ENCODE data around the gene TRAPPC2L.
"Not testable (repeated sequence)": the region's sequence is repeated elsewhere in the genome, so short reads cannot be mapped to it uniquely, and the experiment has no call there.

TRAPPC2L gene

DNA sequence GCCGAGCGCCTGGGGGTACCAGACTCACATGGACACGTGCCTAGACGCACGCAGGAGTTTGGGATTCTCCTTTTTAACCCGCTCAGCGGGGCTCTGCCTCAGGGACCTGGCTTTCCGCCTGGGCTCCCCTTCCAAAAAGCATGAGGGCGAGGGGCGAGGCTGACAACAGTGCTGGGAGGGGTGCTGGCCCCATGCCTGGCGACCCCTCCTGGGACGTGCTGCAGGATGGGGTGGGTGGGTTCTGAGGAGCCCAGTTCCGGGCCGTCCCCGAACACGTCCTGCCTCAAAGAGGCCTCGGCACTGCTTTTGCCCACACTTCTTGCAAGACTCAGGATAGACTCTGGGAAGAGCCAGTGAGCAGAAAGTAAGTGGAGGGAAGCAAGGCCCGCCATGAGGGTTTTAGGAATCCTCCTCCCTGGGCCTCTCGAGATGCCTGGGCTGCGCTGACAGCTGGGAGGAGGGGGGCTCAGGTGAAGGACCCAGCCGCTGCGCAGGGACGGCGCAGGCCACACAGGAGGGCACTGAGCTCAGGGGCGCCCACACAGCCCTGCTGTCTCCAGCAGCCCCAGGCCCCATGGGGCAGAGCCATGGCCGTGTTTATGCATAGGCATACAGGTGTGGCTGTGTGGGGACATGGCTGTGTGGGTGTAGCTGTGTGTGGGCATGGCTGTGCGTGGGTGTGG lies 24.9 kb downstream of the TRAPPC2L start:
- no peaks in the 10 kb centered on the region for H3K9me3 Mint-ChIP-seq
- no peaks in the 10 kb centered on the region for H3K4me1 Mint-ChIP-seq (ENCODE audit: low read depth)
- no peak overlapping the region for H3K4me3 Mint-ChIP-seq
- no peaks in the 10 kb centered on the region for H3K36me3 Mint-ChIP-seq (ENCODE audit: low read depth)
- H3K27me3 Mint-ChIP-seq = no peaks in the 10 kb centered on the region
- no peak overlapping the region for H3K27ac Mint-ChIP-seq

DNA sequence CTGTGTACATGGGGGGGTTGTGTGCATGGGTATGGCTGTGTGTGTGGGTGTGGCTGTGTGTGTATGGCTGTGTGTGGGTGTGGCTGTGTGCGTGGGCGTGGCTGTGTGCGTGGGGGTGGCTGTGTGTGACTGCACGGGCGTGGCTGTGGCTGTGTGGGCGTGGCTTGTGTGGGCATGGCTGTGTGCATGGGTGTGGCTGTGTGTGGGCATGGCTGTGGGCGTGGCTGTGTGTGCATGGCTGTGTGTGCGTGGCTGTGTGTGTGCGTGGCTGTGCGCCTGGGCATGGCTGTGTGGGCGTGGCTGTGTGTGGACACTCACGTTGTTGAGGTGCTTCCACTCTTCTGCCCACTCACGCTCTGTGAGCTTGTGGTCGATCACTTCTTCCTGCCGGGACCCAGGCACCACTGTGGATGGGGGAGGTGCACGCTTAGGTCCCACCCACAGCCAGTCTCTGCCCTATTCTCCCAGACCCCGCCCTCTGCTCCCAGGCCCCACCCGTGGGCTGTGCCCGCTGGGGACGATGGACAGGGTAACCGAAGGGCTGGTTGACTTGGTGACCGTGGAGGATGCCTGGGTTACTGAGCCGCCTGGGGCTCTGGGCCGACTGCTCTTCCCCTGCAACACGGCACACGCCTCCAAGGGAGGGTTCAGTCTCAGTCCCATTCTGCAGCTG lies 25.6 kb downstream of the TRAPPC2L start:
- H3K4me3 Mint-ChIP-seq = no peak overlapping the region
- no peak overlapping the region for H3K27ac Mint-ChIP-seq
- no peaks in the 10 kb centered on the region for H3K36me3 Mint-ChIP-seq (ENCODE audit: low read depth)
- H3K27me3 Mint-ChIP-seq = no peaks in the 10 kb centered on the region
- no peaks in the 10 kb centered on the region for H3K4me1 Mint-ChIP-seq (ENCODE audit: low read depth)
- no peaks in the 10 kb centered on the region for H3K9me3 Mint-ChIP-seq

DNA sequence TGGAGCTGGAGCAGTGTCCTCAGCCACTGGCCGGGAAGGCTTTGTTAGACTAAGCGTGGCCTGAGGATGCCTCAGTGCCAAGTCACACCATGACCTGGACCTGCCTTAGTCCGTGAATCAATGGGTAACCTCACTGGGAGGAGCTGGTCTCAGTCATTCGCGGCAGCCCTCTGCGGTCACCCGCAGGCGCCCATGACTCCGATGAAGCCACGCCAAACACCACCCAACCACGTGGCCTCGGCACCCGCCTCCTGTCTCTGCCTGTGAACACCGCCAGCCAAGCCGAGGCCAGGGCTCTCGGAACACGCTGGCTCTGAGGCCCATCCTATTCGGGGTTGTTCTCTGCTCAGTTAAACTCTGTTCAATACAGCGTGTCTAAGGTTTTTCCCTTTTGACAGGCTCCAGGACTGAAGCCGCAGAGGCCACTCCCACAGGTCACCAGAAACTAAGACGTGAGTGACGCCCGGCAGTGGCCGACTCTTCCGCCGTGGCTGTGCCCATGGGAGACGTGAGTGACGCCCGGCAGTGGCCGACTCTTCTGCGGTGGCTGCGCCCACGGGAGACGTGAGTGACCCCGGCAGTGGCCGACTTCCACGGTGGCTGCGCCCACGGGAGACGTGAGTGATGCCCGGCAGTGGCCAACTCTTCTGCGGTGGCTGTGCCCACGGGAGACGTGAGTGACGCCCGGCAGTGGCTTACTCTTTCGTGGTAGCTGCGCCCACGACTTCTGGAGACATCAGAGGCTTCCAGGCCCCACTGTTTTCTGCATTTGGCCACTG lies 26.4 kb downstream of the TRAPPC2L start:
- Mint-ChIP-seq H3K36me3 (ENCODE audit: low read depth) (no peaks in the 10 kb centered on the region), H3K27me3 (no peaks in the 10 kb centered on the region), H3K9me3 (no peaks in the 10 kb centered on the region)

DNA sequence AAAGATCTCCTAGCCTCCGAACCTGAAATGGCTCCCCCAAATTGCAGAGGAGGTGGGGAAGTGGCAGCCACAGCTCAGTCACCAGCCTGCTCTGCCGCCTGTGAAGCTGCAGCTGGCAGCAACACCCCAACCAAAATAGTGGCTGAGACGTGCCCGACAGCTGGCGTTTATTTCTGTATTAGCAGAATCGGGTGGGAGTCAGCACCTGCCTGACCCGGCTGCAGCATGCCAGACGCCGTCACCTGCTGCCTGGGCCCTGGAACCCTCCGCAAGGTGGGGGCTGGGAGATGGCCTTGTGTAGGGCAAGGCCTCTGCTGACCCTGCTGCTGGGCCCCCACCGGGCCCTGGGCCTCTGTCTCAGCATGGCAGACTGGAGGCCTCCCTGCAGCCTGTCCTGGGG lies 27.0 kb downstream of the TRAPPC2L start:
- Mint-ChIP-seq H3K9me3 (no peaks in the 10 kb centered on the region), H3K4me3 (no peak overlapping the region), H3K4me1 (ENCODE audit: low read depth) (no peaks in the 10 kb centered on the region), H3K27ac (no peak overlapping the region), H3K36me3 (ENCODE audit: low read depth) (no peaks in the 10 kb centered on the region), H3K27me3 (no peaks in the 10 kb centered on the region)

More for the DNA sequence above, 26.4 kb downstream of the TRAPPC2L start:
- Mint-ChIP-seq H3K27ac (no peak overlapping the region), H3K4me1 (ENCODE audit: low read depth) (no peaks in the 10 kb centered on the region), H3K4me3 (no peak overlapping the region)

DNA sequence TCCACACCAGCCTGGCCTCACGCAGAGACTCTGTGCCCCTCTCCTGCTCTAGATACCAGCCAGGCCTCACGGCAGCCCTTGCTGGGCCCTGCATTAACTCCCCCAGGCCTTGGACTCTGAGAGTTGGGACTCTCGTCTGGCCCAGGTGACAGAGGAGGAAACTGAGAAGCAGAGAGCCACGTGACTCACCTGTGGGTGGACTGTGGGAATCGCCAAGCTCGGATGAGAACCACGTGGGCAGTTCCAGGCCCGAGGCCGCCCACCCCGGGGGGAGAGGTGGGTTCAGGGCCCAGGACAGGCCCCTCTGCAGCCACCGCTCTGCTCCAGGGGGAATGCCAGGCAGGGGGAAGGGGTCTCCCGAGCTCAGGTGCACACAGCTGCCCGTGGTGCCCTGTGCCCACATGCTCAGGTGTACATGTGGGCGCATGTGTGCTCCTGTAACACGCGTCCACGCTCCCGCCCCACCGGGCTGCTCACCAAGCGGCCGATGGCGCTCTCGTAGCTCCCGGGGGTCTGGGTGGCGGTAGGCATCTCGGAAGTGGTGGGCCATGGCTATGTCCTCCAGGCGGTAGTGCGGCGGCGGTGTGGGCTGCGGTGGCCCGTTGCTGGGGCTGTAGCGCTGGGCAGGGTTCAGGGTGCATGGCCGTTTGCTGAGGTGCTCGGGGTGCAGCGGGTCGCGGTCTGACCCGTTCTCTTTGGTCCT lies 27.8 kb downstream of the TRAPPC2L start:
- H3K4me3 Mint-ChIP-seq = no peak overlapping the region
- H3K27ac Mint-ChIP-seq = no peak overlapping the region
- no peaks in the 10 kb centered on the region for H3K36me3 Mint-ChIP-seq (ENCODE audit: low read depth)
- no peaks in the 10 kb centered on the region for H3K4me1 Mint-ChIP-seq (ENCODE audit: low read depth)
- no peaks in the 10 kb centered on the region for H3K9me3 Mint-ChIP-seq
- no peaks in the 10 kb centered on the region for H3K27me3 Mint-ChIP-seq

DNA sequence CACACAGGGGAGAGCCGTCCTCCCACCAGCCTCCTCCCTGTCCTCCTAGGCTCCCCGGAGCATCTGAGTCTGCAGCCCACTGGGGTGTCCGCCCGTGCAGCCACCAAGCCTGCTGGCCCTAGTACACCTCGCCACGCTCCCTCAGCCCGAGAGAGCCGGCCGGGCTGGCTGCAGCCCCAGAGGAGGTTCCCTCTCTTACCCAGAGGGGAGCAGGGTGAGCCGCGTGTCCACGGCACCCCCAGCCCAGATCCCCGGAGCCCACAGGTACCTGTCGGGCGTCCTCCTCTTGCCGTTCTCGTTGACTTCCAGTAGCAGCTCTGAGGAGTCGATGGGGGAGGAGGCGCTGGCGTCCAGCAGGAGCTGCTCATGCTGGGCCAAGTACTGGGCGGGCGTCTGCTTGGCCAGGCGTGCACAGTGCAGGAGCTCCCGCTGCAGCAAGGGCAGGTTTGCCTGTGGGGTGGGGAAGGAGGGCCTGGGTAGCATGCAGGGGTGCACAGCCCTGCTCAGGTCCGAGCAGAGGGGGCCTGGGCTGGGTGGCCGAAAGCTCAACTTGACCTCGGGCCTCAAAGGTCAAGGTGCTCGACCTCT lies 28.9 kb downstream of the TRAPPC2L start:
- no peaks in the 10 kb centered on the region for H3K27me3 Mint-ChIP-seq
- H3K4me3 Mint-ChIP-seq = no peak overlapping the region
- no peaks in the 10 kb centered on the region for H3K9me3 Mint-ChIP-seq
- no peak overlapping the region for H3K27ac Mint-ChIP-seq
- no peaks in the 10 kb centered on the region for H3K36me3 Mint-ChIP-seq (ENCODE audit: low read depth)
- H3K4me1 Mint-ChIP-seq (ENCODE audit: low read depth) = no peaks in the 10 kb centered on the region

DNA sequence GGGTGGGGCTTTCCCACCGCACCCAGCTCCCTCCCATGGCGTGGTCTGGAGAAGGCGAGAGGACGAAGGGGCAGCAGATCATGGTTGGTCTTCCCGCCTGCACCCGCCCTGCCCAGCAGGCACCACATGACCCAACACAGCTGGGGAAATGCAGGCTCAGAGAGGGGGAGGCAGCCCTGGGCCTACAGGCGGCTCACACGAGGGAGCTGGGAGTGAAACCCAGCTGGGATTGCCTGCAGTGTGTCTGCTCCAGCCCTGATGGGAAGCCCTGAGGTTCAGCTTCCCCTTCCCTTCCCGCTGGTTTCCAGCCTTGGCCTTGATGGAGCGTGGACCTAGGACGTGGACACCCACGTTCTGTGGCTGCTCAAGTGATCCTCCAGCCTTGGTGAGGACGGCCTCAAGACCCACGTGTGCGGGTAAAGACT lies 29.5 kb downstream of the TRAPPC2L start:
- no peaks in the 10 kb centered on the region for H3K27me3 Mint-ChIP-seq
- no peaks in the 10 kb centered on the region for H3K9me3 Mint-ChIP-seq

DNA sequence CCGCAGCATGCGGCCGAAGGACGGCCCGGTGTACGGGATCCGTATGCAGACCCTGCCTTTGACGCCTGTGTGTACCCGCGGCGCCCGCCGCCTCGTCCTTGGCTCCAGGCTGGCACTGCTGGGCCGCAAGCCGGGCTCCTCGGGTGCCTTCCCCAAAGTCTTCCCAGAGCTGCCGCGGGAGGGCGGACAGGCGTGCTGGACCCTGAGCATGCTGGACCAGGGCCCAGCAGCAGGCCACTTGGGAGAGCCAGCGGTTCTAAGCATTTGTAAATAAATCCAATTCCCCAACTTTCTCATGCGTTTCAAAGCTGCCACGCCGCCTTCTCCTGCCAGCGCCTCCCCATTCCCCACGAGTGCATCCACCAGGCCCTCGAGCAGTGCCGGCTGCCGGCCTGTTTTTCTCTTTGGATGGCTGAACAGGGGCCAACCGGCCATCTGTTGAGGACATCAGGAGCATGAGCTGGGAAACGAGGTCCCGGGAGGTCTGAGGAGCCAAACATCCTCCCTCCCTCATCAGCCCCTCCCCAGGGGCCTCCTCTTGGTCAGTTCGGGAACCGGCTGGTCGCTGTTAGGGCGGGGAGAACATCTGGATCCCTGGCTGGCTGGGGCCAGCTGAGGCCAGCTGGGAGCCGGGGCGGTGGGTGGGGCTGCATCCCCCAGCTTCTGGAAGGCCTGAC lies 30.1 kb downstream of the TRAPPC2L start:
- Mint-ChIP-seq H3K36me3 (ENCODE audit: low read depth) (no peaks in the 10 kb centered on the region), H3K4me3 (no peak overlapping the region), H3K27ac (no peak overlapping the region), H3K9me3 (no peaks in the 10 kb centered on the region), H3K27me3 (no peaks in the 10 kb centered on the region), H3K4me1 (ENCODE audit: low read depth) (no peaks in the 10 kb centered on the region)

More for the DNA sequence above, 29.5 kb downstream of the TRAPPC2L start:
- H3K4me1 Mint-ChIP-seq (ENCODE audit: low read depth) = no peaks in the 10 kb centered on the region
- H3K27ac Mint-ChIP-seq = no peak overlapping the region
- H3K36me3 Mint-ChIP-seq (ENCODE audit: low read depth) = no peaks in the 10 kb centered on the region
- H3K4me3 Mint-ChIP-seq = no peak overlapping the region

DNA sequence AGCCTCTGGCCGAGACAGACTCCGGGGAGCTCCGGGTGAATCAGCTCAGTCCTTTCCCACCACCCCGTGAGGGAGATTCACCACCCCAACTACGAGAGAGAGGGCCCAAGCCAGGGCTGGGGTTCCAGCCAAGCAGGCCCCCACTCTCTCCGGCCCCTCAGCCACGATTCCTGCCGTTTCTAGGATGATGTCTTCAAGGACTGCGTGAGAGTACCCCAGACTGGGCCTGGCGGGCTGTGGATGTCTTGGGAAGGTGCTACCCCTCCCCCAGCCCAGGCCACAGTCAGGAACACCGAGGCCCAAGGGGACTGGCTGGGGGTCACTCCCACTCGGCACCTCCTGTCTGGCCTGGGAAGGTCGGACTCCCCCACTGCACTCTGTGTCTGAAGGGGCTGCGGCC lies 31.1 kb downstream of the TRAPPC2L start:
- Mint-ChIP-seq H3K36me3 (ENCODE audit: low read depth) (no peaks in the 10 kb centered on the region), H3K9me3 (no peaks in the 10 kb centered on the region), H3K27ac (no peak overlapping the region), H3K4me1 (ENCODE audit: low read depth) (no peaks in the 10 kb centered on the region), H3K4me3 (no peak overlapping the region), H3K27me3 (no peaks in the 10 kb centered on the region)

DNA sequence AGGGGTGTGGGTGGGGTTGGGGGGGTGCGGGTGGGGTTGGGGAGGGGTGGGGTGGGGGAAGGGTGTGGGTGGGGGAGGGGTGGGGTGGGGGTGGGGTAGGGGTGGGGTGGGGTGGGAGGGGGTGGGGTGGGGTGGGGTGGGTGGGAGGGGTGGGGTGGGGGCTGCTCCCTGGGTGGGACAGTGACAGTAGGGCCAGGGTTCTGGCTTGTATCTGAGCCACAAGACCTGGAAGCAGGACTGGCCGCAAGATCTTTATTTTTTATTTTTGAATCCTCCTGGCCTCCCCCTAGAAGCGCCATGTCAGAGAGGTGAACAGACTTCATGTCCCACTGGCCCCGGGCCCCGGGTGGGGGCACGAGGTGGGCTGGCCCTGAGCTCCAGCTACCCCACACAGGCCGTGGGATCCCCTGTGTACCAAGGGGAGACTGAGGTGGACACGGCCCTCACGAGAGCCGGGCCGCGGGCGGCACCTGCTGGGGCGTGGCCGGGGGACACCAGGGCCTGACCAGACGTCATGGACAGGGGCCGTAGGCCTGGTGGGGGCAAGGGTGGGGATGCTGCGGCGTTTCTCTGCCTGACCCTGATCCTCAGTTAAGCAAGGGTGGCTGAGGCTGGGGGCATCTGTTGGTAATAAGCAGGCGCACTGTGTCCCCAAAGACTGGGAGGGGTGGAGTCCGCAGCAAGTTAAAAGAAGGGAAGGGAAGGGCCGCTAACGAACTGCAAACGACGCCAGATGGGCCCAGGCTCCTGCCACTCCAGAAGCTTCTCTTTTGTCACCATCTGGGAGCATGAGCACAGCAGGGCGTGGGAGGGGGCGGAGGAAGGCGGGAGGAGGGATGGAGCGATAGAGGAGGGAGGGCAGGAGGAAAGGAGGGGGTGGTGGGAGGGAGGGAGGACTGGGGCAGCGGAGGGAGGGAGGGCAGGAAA lies 31.8 kb downstream of the TRAPPC2L start:
- Mint-ChIP-seq H3K4me3 (no peak overlapping the region), H3K27ac (no peak overlapping the region), H3K36me3 (ENCODE audit: low read depth) (no peaks in the 10 kb centered on the region), H3K27me3 (no peaks in the 10 kb centered on the region), H3K4me1 (ENCODE audit: low read depth) (no peaks in the 10 kb centered on the region), H3K9me3 (no peaks in the 10 kb centered on the region)

DNA sequence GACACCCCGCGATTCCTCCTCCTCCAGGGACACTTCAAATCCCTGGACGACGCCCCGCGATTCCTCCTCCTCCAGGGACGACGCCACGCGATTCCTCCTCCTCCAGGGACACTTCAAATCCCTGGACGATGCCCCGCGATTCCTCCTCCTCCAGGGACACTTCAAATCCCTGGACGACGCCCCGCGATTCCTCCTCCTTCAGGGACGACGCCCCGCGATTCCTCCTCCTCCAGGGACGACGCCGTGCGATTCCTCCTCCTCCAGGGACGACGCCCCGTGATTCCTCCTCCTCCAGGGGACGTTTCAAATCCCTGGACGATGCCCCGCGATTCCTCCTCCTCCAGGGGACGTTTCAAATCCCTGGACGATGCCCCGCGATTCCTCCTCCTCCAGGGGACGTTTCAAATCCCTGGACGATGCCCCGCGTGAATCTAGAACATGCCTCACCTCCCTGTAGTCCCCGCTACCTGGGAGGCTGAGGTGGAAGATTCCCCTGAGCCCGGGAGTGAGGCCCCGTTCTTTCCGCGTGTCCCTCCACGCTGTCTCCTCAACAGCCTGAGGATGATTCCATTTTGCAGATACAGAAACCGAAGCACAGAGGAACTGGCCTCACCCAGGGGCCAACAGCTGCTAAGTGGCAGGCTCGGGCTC lies 32.9 kb downstream of the TRAPPC2L start:
- H3K27me3 Mint-ChIP-seq; H3K4me1 Mint-ChIP-seq (ENCODE audit: low read depth); H3K36me3 Mint-ChIP-seq (ENCODE audit: low read depth); H3K9me3 Mint-ChIP-seq; H3K27ac Mint-ChIP-seq; H3K4me3 Mint-ChIP-seq: not testable (repeated sequence)

DNA sequence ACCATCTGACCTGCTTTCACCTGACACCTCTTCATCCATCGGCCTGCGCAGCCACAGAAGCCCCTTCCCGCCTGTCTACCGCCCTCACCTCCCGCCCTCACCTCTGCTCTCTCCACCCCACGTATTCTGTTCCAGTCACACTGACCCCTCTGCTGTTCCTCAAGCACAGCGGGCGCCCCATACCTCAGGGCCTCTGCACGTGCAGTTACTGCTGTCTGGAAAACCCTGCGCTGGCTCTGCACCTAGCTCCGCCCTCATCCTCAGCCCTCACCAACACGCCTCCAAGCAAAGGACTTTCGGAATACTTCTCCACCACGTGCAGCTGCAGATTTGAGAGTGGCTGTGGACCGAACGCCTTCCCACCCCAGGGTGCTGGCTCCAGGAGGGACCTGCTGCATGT lies 34.2 kb downstream of the TRAPPC2L start:
- Mint-ChIP-seq H3K4me3 (no peak overlapping the region), H3K36me3 (ENCODE audit: low read depth) (no peaks in the 10 kb centered on the region), H3K27ac (no peak overlapping the region), H3K27me3 (no peaks in the 10 kb centered on the region), H3K4me1 (ENCODE audit: low read depth) (no peaks in the 10 kb centered on the region), H3K9me3 (no peaks in the 10 kb centered on the region)

DNA sequence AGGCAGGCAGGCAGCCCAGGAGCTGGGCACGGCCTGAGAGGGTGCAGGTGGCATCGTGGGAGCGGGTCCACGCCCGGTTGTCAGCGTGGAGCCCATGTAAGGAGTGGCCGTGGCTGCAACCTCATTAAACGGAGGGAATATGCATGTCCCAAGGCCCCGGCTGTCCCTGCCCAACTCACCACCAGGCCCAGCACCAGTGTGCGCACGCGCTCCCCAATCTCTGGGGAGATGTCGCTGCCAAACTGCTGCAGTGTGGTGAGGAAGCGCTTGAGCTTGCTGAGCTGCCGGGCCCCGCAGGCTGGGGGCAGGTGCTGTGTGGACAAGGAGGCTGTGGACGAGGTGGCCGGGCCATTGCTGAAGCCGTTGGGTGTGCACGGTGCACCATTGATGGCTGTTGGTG lies 35.1 kb downstream of the TRAPPC2L start:
- Mint-ChIP-seq H3K9me3 (no peaks in the 10 kb centered on the region), H3K4me3 (no peak overlapping the region), H3K36me3 (ENCODE audit: low read depth) (no peaks in the 10 kb centered on the region), H3K4me1 (ENCODE audit: low read depth) (no peaks in the 10 kb centered on the region), H3K27me3 (no peaks in the 10 kb centered on the region), H3K27ac (no peak overlapping the region)
